Activated naive CD4-positive, alpha-beta T cell treated with anti-CD3 and anti-CD28 coated beads, Interleukin-2, amount 50 U/mL, for 16 hours (primary cell): ENCODE results near the gene RIPOR3.
"Not testable (repeated sequence)": the region's sequence is repeated elsewhere in the genome, so short reads cannot be mapped to it uniquely, and the experiment has no call there.

Experiments used
- DNase-seq: peaks from one replicate; pipeline ENCODE4 v3.0.0-alpha.2; 2020

RIPOR3 gene

GRCh38 chr20:50724851-50725723, 33.7 kb upstream of the RIPOR3 start:
- DNase-seq, result peak; percentile 90

- no peak for DNase-seq
Measured at GRCh38 chr20:50724112-50724725, 32.9 kb upstream of the RIPOR3 start.

GRCh38 chr20:50723672-50724071, 32.3 kb upstream of the RIPOR3 start:
- no peak for DNase-seq

- no peak for DNase-seq
Measured at GRCh38 chr20:50722424-50723155, 31.2 kb upstream of the RIPOR3 start.

- no peak for DNase-seq
Measured at GRCh38 chr20:50721881-50722281, 30.5 kb upstream of the RIPOR3 start.

- no peak for DNase-seq
Measured at GRCh38 chr20:50720582-50720981, 29.2 kb upstream of the RIPOR3 start.

GRCh38 chr20:50720026-50720425, 28.7 kb upstream of the RIPOR3 start:
- DNase-seq, result no peak

GRCh38 chr20:50719328-50719727, 28.0 kb upstream of the RIPOR3 start:
- no peak for DNase-seq

GRCh38 chr20:50717974-50718761, 26.8 kb upstream of the RIPOR3 start:
- no peak for DNase-seq

GRCh38 chr20:50717312-50717711, 26.0 kb upstream of the RIPOR3 start:
- no peak for DNase-seq

- DNase-seq, result no peak
Measured at GRCh38 chr20:50716518-50716917, 25.2 kb upstream of the RIPOR3 start.

GRCh38 chr20:50715694-50716093, 24.4 kb upstream of the RIPOR3 start:
- no peak for DNase-seq

- not testable (repeated sequence) for DNase-seq
Measured at GRCh38 chr20:50714426-50714825, 23.1 kb upstream of the RIPOR3 start.

- no peak for DNase-seq
Measured at GRCh38 chr20:50713657-50714101, 22.3 kb upstream of the RIPOR3 start.

- DNase-seq, result no peak
Measured at GRCh38 chr20:50712771-50713656, 21.7 kb upstream of the RIPOR3 start.

GRCh38 chr20:50711113-50711825, 19.9 kb upstream of the RIPOR3 start:
- no peak for DNase-seq

GRCh38 chr20:50710492-50711063, 19.2 kb upstream of the RIPOR3 start:
- DNase-seq, result no peak

- DNase-seq, result no peak
Measured at GRCh38 chr20:50709636-50709973, 18.3 kb upstream of the RIPOR3 start.

GRCh38 chr20:50708845-50709635, 17.7 kb upstream of the RIPOR3 start:
- DNase-seq, result no peak

- DNase-seq, result no peak
Measured at GRCh38 chr20:50704971-50705370, 13.6 kb upstream of the RIPOR3 start.
